GM21390 (cell line): ENCODE results near the gene FBXO21.
"Not testable (repeated sequence)": the region's sequence is repeated elsewhere in the genome, so short reads cannot be mapped to it uniquely, and the experiment has no call there.

Experiments
- ATAC-seq: cut with Tn5 transposase; IDR thresholded peaks from one replicate; pipeline ENCODE4 v1.9.1; 2021; ENCODE audit not compliant: unreplicated experiment

FBXO21 gene

DNA sequence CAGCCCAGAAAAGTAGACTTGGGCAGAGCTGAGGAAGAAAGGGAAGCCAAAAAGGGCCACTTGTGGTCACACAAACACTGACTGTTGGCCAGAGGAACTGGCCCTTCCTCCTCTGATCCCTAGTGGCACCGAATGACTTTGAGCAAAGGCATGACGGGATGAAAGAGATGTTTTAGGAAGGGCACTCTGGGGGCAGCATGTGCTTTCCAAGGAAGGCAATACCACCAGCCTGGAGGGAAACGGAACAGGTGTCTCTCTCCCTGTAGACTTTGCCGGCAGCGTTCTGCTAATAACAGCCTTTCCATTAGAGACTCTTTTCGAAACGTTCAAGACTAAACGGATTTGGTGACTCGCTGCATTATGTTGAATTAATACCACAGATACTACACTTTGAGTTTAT, 12.3 kb upstream of the FBXO21 start:
- no peak for ATAC-seq

GRCh38 chr12:117202033-117202432, 11.8 kb upstream of the FBXO21 start:
- no peak for ATAC-seq

- not testable (repeated sequence) for ATAC-seq
Observed at GRCh38 chr12:117199956-117200744, 9.9 kb upstream of the FBXO21 start.

- ATAC-seq = not testable (repeated sequence)
Observed at GRCh38 chr12:117196334-117196733, 6.1 kb upstream of the FBXO21 start.

DNA sequence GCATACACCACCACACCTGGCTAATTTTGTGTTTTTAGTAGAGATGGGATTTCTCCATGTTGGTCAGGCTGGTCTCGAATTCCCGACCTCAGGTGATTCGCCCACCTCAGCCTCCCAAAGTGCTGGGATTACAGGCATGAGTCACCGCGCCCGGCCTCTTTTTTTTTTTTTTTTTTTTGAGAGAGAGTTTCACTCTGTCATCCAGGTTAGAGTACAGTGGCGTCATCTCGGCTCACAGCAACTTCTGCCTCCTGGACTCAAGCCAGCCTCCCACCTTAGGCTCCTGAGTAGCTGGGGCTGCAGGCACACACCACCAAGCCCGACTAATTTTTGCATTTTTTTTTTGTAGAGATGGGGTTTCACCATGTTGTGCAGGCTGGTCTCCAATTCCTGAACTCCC, 4.8 kb upstream of the FBXO21 start:
- ATAC-seq = not testable (repeated sequence)

- no peak for ATAC-seq
Observed at GRCh38 chr12:117193903-117194302, 3.6 kb upstream of the FBXO21 start.

DNA sequence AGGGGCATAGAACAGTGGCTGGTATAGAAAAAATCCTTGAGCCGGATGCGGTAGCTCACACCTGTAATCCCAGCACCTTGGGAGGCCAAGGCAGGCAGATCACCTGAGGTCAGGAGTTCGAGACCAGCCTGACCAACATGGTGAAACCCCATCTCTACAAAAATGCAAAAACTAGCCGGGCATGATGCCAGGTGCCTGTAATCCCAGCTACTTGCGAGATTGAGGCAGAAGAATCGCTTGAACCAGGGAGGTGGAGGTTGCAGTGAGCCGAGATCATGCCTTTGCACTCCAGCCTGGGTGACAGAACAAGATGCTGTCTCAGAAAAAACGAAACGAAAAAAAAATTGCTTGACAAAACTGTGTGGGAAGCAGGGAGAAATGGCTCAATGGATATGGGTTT, 2.3 kb upstream of the FBXO21 start:
- not testable (repeated sequence) for ATAC-seq

GRCh38 chr12:117192057-117192456, 1.8 kb upstream of the FBXO21 start:
- no peak for ATAC-seq

GRCh38 chr12:117189725-117190209, 503 bp downstream of the FBXO21 start:
- peak; percentile 36 for ATAC-seq

DNA sequence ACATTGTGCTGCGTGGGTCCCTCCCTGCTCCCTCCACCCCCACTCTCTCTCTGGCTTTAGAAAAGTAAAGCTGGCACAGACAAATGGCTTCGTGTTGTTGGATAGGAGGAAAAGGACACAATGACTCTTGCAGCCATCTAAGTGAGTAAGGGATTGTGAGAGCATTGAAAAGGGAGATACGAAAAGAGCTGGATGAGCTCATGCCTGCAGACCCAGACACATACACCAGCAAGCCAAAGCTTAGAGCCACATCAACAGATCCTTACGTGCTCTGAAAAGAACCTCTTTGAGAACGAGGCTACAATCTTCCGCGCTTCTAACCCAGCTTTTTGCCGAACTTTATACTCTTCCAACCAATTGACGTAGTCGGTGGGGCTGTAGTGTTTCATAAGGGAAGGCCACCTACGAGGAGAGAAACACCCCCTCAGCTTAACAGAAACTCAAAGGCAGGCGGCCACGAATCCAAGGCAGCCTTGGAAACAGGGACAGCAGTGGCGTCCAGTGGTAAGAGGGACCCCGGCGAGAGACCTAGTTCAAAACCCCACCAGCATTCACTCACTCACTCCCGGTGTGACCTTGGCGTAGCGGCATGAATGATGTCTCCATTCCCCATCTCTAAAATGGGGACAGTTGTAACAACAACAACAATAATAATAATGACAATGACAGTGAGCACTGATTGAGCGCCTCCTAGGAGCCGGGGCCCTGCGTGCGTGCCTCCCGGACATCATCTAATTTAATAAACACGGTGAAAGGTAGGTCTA, 1.1 kb downstream of the FBXO21 start:
- no peak for ATAC-seq

DNA sequence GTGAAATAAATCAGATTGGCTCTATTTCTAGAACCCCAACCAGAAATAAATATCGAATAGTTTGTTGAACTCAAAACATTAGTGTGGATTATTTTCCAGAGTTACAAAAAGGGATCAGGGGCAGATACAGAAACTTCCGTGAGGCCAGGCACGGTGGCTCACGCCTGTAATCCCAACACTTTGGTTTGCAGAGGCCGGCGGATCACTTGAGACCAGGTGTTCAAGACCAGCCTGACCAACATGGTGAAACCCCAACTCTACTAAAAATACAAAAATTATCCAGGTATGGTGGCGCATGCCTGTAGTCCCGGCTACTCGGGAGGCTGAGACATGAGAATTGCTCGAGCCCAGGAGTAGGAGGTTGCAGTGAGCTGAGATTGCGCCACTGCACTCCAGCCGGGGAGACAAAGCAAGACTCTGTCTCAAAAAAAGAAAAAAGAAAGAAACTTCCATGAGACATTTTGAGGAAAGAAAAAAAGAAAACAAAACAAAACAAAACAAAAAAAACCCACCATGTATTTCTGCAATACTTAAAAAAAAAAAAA, 2.1 kb downstream of the FBXO21 start:
- no peak for ATAC-seq

DNA sequence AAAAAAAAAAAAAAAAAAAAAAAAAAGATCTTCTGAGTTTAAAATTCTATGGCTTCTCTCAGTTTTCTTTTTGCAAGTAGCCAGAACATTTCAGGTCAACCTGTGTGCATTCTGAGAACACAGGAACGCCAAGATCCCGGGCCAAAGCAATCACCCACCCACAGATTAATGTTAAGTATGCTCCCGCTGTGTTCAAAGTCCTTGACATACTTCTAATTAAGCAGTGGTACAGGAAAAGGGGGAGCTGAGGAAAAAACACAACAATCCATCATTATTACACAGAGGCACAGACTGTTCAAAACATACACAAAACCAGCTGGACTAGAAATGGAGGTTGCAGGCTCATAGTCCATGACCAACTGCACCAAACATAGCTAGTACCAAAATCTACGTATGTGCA, 2.8 kb downstream of the FBXO21 start:
- ATAC-seq = no peak

DNA sequence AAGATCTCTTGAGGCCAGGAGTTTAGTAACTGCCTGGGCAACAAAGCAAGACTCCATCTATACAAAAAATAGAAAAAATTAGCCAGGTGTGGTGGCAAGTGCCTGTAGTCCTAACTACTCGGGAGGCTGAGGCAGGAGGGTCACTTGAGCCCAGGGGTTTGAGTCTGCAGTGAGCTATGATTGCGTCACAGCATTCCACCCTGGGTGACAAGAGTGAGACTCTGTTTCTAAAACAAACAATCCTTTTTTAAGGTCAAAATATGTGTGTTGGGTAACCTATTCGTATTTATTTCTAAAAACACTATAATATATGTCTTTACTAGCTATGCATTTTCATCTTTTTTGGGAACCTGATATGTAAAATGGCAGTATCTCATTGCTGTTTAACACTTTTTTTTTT, 7.4 kb downstream of the FBXO21 start:
- no peak for ATAC-seq

DNA sequence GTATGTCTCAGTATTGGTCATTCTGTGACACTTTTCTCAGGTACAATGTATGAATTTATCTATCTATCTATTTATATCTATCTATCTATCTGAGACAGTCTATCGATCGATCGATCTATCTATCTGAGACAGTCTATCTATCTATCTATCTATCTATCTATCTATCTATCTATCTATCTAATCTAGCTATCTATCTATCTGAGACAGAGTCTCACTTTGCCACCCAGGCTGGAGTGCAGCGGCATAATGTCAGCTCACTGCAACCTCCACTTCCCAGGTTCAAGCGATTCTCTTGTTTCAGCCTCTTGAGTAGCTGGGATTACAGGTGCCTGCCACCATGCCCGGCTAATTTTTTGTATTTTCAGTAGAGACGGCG, 8.8 kb downstream of the FBXO21 start:
- ATAC-seq = not testable (repeated sequence)

GRCh38 chr12:117180758-117181467, 9.4 kb downstream of the FBXO21 start:
- ATAC-seq = no peak

- ATAC-seq = no peak
Observed at GRCh38 chr12:117178745-117179144, 11.5 kb downstream of the FBXO21 start.

GRCh38 chr12:117178301-117178700, 12.0 kb downstream of the FBXO21 start:
- ATAC-seq = no peak

DNA sequence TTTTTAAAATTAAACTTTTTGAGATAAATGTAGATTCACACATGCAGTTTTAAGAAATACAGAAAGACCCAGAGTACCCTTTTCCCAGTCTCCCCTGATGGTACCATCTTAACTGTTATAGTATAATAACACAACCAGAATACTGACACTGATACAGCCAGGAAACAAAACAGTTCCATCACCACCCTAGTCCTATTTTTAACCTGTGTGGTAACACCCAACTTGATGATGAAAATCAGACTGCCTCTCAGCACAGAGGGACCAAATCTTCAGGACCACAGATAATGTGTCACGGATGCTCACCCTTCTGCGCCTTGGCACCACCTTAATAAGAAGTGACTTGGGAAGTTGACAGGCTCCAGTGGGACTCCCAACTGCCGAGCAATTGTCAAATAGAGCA, 18.1 kb downstream of the FBXO21 start:
- no peak for ATAC-seq

DNA sequence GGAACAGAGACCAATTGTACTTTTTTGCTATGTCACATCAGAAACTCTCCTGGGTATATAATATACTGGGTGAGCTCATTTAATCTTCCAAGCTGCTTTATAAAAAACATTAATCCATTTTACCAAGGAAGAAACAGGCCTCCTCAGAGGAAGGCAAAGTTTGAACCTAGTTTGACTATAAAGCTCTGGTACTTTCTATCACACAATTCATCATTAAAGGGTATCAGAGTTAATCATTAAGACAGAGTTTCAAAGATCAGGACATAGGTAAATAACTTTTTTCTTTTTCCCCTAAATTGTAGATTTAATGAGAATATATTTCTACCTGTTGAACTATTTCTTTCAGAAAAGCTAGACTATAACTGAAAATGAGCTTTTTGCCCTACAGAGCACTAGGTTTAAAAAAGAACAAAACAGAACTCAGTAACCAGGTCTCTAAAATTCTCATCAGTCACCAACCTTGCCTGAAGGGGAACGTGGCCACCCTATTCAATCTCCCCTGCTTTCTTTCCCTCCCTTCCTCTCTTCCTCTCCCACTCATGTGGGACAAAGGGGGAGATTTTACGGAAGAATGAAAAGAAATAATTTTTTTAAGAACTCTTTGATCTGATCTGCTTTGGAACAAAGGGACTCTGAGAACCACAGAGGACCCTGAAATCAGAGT, 18.6 kb downstream of the FBXO21 start:
- no peak for ATAC-seq

DNA sequence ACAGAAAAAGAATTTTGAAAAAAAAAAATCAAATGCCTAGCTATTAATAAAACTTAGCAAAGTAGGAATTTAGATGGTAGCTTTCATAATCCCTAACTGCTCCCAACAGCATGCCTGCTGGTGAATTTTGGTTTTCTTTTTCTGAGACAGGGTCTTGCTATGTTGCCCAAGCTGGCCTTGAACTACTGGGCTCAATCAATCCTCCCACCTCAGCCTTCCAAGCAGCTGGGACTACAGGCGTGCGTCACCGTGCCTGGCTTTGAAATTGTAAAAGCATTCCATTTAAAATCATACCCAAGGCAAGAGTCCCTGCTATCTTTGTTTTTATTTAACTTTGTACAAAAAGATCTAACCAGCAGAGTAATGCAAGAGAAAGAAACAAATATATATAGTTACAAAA, 20.7 kb downstream of the FBXO21 start:
- ATAC-seq = no peak

DNA sequence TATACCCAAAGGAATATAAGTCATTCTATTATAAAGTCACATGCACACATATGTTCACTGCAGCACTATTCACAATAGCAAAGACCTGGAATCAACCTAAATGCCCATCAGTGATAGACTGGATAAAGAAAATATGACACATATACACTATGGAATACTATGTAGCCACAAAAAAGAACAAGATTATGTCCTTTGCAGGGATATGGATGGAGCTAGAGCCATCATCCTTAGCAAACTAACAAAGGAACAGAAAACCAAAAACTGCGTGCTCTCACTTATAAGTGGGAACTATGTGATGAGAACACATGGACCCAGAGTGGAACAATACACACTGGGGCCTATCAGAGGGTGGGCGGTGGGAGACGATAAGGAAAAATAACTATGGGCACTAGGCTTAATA, 21.3 kb downstream of the FBXO21 start:
- ATAC-seq = no peak
